Chondrocyte (in vitro differentiated cells): ENCODE data around the gene CD1E. TPM values are rescaled to one million over a fixed set of nuclear protein-coding genes. Genes with fewer than 3 reads are reported as not detected.
A peak's percentile ranks its signal among the peaks of the same experiment; 100 is the strongest.

Experiments
- DNase-seq: peaks from one replicate; pipeline ENCODE4 v3.0.0; 2021; ENCODE audit warnings: mixed read lengths, low spot score
- H3K27ac Mint-ChIP-seq: one replicate; pipeline ENCODE4 v1.8.0; 2021; ENCODE audit warnings: mild to moderate bottlenecking, moderate library complexity, mixed read lengths; ENCODE audit not compliant: unreplicated experiment
- H3K27me3 Mint-ChIP-seq: 2 replicates; pipeline ENCODE4 v1.8.0; 2021; ENCODE audit warnings: low read depth, mixed read lengths
- H3K36me3 Mint-ChIP-seq: 2 replicates; pipeline ENCODE4 v1.8.0; 2021; ENCODE audit warnings: low read depth, mixed read lengths
- H3K4me1 Mint-ChIP-seq: 2 replicates; pipeline ENCODE4 v1.8.0; 2021; ENCODE audit warnings: low read depth, mild to moderate bottlenecking, mixed read lengths
- H3K4me3 Mint-ChIP-seq: one replicate; pipeline ENCODE4 v1.8.0; 2021; ENCODE audit warnings: mild to moderate bottlenecking, moderate library complexity, mixed read lengths; ENCODE audit not compliant: unreplicated experiment
- H3K9me3 Mint-ChIP-seq: 2 replicates; pipeline ENCODE4 v1.8.0; 2021; ENCODE audit warnings: low read depth, mixed read lengths
- CTCF ChIP-seq: fragments of 200-600 bp; sonication (generic); IDR thresholded peaks from 2 replicates; pipeline ENCODE4 v1.5.0; 2021; ENCODE audit warnings: antibody characterized with exemption, mild to moderate bottlenecking, moderate library complexity
- total RNA-seq: library from RNA; stranded (reverse); gene quantifications from 3 replicates; pipeline ENCODE4 v1.2.1, GENCODE V29; 2021

The CD1E gene
- total RNA-seq, 1 donor from 2014 or later = not detected

- no peaks in the 10 kb centered on the region for H3K36me3 Mint-ChIP-seq
- H3K9me3 Mint-ChIP-seq = peaks cover 6% of the 10 kb centered on the region
- no peaks in the 10 kb centered on the region for H3K4me1 Mint-ChIP-seq
Measured at GRCh38 chr1:158327481-158327880, 26.2 kb upstream of the CD1E start.

GRCh38 chr1:158328426-158328825, 25.3 kb upstream of the CD1E start:
- DNase-seq = no peak
- Mint-ChIP-seq H3K9me3 (no peaks in the 10 kb centered on the region), H3K27ac (no peak overlapping the region), H3K4me1 (no peaks in the 10 kb centered on the region), H3K36me3 (no peaks in the 10 kb centered on the region), H3K27me3 (no peaks in the 10 kb centered on the region), H3K4me3 (no peak overlapping the region)
- TF ChIP-seq CTCF = no peak

More at GRCh38 chr1:158327481-158327880, 26.2 kb upstream of the CD1E start:
- TF ChIP-seq CTCF = no peak
- H3K27me3 Mint-ChIP-seq = no peaks in the 10 kb centered on the region
- H3K4me3 Mint-ChIP-seq = no peak overlapping the region
- DNase-seq = no peak
- no peak overlapping the region for H3K27ac Mint-ChIP-seq

GRCh38 chr1:158329300-158329699, 24.4 kb upstream of the CD1E start:
- no peak overlapping the region for H3K4me3 Mint-ChIP-seq
- no peaks in the 10 kb centered on the region for H3K9me3 Mint-ChIP-seq
- no peak for DNase-seq
- H3K36me3 Mint-ChIP-seq = no peaks in the 10 kb centered on the region
- no peaks in the 10 kb centered on the region for H3K27me3 Mint-ChIP-seq
- H3K4me1 Mint-ChIP-seq = no peaks in the 10 kb centered on the region
- no peak for TF ChIP-seq CTCF
- no peak overlapping the region for H3K27ac Mint-ChIP-seq

GRCh38 chr1:158329733-158330132, 24.0 kb upstream of the CD1E start:
- TF ChIP-seq CTCF = peak; percentile 14
- no peaks in the 10 kb centered on the region for H3K27me3 Mint-ChIP-seq
- no peak overlapping the region for H3K27ac Mint-ChIP-seq
- no peaks in the 10 kb centered on the region for H3K4me1 Mint-ChIP-seq
- DNase-seq = no peak
- H3K36me3 Mint-ChIP-seq = no peaks in the 10 kb centered on the region
- H3K4me3 Mint-ChIP-seq = no peak overlapping the region
- no peaks in the 10 kb centered on the region for H3K9me3 Mint-ChIP-seq

GRCh38 chr1:158330391-158331105, 23.1 kb upstream of the CD1E start:
- no peak for DNase-seq
- no peaks in the 10 kb centered on the region for H3K4me1 Mint-ChIP-seq
- no peaks in the 10 kb centered on the region for H3K36me3 Mint-ChIP-seq
- H3K27ac Mint-ChIP-seq = no peak overlapping the region
- TF ChIP-seq CTCF = no peak
- H3K9me3 Mint-ChIP-seq = no peaks in the 10 kb centered on the region
- H3K27me3 Mint-ChIP-seq = no peaks in the 10 kb centered on the region
- H3K4me3 Mint-ChIP-seq = no peak overlapping the region
